ENCODE results near the gene PILRA. TPM values are rescaled to one million over a fixed set of nuclear protein-coding genes. Genes with fewer than 3 reads are reported as not detected.
A peak's percentile ranks its signal among the peaks of the same experiment; 100 is the strongest.

PILRA gene
- total and polyA plus RNA-seq, 2 of the 13 experiments (the other 11 are each of a cell fraction or from before 2014, with no cell fraction given) = 0.13 to 1.3 TPM

DNA sequence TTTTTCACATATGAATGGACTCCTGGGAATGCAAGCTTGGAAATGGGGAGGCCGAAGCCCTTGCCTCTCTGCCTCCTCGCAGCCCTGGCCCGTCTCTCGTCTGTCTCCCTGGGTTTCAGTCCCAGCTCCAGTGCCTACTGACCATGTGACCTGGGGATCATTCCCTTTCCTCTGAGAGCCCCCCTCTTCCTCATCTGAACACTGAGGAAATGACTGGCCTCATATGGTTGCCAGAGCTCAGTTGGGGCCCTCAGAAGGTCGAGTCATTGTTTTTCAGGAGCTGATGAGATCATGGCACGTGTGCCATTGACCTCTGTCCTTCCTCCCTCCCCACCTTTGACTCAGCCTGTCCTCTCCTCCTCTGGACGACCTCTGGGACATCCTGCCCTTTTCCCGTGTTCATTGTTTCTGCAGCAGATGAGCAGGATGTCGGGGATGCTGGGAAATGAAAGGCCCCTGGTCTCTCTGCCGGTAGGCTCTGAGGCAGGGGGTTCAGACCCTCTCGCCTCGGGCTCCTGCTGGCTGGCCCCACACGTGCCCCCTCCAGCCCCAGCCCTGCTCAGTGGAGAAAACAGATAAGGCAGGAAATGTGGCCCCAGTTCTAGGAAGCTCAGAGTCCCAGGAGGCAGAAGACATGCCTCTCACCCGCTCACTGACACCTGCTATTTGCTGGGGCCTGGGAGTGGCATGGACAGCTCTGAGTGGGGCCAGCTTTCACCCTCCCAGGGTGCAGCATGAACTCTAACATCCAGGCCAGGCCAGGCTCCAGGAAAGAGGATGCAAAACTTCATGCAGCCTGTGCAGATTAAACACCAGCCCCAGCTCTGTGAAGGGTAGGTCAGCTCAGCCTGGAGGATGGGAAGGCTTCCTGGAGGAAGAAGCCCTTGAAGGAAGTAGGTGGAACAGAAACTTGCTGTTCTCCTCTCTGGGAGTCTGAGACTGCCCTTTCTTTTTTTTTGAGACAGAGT, 71.3 kb downstream of the PILRA start (continued):
- no peak for TF ChIP-seq ZBTB14 (CRISPR knock-in tag; IDR thresholded peaks at IDR 0.05)
- 0 out of 2 replicates have a peak, but pooled peaks have one; percentile 38 for TF ChIP-seq ZFP41 (CRISPR knock-in tag; IDR thresholded peaks at IDR 0.05; ENCODE audit: borderline replicate concordance)
- TF ChIP-seq MEIS2 (CRISPR knock-in tag; IDR thresholded peaks at IDR 0.05) = 0 out of 2 replicates have a peak, but pooled peaks have one; percentile 9
- TF ChIP-seq ZNF121 (CRISPR knock-in tag; IDR thresholded peaks at IDR 0.05) = peak; percentile 91
- TF ChIP-seq ZBTB8A (CRISPR knock-in tag; IDR thresholded peaks at IDR 0.05; ENCODE audit: borderline replicate concordance, low read depth) = no peak; the same call in 1 of the 2 replicates
- TF ChIP-seq GZF1 (CRISPR knock-in tag; IDR thresholded peaks at IDR 0.05) = no peak
- peak; percentile 91 for TF ChIP-seq TBX2 (CRISPR knock-in tag; IDR thresholded peaks at IDR 0.05; ENCODE audit: borderline replicate concordance)
- peak; percentile 39; the same call in 1 of the 2 replicates for TF ChIP-seq ZFP91 (CRISPR knock-in tag; IDR thresholded peaks at IDR 0.05; ENCODE audit: borderline replicate concordance)
- peak; percentile 40; the same call in 1 of the 2 replicates for TF ChIP-seq SNAPC4 (CRISPR knock-in tag; IDR thresholded peaks at IDR 0.05)
- peak in 1 of 2 experiments; percentile 72; a peak in 2 of 4 replicates for TF ChIP-seq KLF16 (CRISPR knock-in tag; IDR thresholded peaks at IDR 0.05)
- no peak for TF ChIP-seq RORA (CRISPR knock-in tag; IDR thresholded peaks at IDR 0.05)
- TF ChIP-seq, protein P1, sequence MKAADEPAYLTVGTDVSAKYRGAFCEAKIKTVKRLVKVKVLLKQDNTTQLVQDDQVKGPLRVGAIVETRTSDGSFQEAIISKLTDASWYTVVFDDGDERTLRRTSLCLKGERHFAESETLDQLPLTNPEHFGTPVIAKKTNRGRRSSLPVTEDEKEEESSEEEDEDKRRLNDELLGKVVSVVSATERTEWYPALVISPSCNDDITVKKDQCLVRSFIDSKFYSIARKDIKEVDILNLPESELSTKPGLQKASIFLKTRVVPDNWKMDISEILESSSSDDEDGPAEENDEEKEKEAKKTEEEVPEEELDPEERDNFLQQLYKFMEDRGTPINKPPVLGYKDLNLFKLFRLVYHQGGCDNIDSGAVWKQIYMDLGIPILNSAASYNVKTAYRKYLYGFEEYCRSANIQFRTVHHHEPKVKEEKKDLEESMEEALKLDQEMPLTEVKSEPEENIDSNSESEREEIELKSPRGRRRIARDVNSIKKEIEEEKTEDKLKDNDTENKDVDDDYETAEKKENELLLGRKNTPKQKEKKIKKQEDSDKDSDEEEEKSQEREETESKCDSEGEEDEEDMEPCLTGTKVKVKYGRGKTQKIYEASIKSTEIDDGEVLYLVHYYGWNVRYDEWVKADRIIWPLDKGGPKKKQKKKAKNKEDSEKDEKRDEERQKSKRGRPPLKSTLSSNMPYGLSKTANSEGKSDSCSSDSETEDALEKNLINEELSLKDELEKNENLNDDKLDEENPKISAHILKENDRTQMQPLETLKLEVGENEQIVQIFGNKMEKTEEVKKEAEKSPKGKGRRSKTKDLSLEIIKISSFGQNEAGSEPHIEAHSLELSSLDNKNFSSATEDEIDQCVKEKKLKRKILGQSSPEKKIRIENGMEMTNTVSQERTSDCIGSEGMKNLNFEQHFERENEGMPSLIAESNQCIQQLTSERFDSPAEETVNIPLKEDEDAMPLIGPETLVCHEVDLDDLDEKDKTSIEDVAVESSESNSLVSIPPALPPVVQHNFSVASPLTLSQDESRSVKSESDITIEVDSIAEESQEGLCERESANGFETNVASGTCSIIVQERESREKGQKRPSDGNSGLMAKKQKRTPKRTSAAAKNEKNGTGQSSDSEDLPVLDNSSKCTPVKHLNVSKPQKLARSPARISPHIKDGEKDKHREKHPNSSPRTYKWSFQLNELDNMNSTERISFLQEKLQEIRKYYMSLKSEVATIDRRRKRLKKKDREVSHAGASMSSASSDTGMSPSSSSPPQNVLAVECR (CRISPR knock-in tag; IDR thresholded peaks at IDR 0.05; ENCODE audit: borderline replicate concordance) = peak; percentile 81
- no peak for TF ChIP-seq ZNF558 (CRISPR knock-in tag; IDR thresholded peaks at IDR 0.05; ENCODE audit: borderline replicate concordance)
- TF ChIP-seq ZNF431 (CRISPR knock-in tag; IDR thresholded peaks at IDR 0.05; ENCODE audit: borderline replicate concordance, low read depth) = no peak; the same call in 1 of the 2 replicates

Measured in HepG2 (cell line).